HG03025 (cell line): ENCODE data around the gene GTF2A1L.
"Not testable (repeated sequence)": the region's sequence is repeated elsewhere in the genome, so short reads cannot be mapped to it uniquely, and the experiment has no call there.

Experiments
- ATAC-seq: cut with Tn5 transposase; IDR thresholded peaks from one replicate; pipeline ENCODE4 v1.9.1; 2021; ENCODE audit warnings: mild to moderate bottlenecking, moderate library complexity; ENCODE audit not compliant: unreplicated experiment, low FRiP score

Gene GTF2A1L

DNA sequence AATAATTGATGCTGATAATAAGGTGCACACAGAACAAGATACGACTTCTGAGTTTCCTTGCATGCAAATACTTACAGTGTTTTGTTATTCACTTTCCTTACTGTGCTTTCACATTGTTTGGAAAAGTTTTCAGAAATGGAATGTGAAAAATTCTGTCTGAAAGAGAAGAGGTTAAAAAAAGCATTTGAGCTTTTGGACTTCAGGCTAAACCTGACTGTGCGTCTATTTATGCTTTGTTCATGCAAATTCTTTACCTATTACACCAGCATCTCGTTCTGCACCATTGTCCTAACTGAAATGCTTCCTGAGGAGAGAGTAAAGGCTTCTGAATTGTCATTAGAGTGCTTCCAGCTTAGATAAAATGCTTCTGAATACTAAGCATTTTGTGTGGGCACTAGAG lies 76.5 kb downstream of the GTF2A1L start:
- ATAC-seq, result no peak

GRCh38 chr2:48695991-48696390 lies 78.3 kb downstream of the GTF2A1L start:
- no peak for ATAC-seq

DNA sequence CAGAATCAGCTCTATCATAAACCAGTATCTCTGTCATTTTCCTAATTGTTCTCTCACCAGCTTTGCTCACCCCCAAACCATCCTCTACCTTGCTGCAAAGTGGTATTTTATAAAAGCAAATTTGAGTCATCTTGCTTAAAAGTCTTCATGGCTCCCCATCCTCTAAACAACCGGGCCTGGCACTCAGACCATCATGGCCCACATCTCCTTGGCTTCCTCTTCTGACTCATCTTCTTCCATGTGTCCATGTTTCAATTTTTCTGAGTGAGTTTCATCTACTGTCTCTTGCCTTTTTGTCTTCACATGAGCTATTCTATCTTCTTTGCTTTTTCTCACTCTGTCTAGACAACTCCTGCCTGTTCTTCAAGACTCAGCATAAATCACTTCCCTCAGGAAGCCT lies 79.2 kb downstream of the GTF2A1L start:
- no peak for ATAC-seq

DNA sequence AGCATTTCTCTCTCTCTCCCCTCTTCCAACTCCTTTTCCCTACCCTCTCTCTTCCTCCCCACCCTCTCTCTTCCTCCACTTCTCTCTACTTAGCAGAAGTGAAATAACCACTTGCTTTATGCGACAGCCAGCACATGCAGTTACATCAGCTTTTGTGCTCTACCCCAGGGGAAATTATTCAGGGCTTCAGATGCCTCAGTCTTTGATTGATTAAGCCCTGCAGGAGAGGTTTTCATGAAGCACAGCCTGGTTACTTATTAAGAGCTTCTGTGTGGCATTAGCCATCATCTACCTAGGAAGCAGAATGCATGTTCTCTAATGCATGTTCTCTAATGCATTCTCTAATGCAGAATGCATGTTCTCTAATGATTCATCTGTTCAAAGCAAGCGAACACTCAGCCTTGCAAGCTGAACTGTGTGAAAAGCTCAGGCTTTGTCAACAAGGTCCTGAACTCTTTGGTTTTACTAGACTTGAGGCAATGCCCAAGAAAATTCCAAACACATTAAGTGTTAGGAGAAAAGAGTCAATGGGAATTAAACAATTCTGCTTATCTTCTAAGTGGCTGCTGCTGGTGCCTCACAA lies 81.8 kb downstream of the GTF2A1L start:
- ATAC-seq, result no peak

- not testable (repeated sequence) for ATAC-seq
These were observed 86.0 kb downstream of the GTF2A1L start for GRCh38 chr2:48703621-48704020.

- no peak for ATAC-seq
These were observed 89.8 kb downstream of the GTF2A1L start for GRCh38 chr2:48707466-48707865.

DNA sequence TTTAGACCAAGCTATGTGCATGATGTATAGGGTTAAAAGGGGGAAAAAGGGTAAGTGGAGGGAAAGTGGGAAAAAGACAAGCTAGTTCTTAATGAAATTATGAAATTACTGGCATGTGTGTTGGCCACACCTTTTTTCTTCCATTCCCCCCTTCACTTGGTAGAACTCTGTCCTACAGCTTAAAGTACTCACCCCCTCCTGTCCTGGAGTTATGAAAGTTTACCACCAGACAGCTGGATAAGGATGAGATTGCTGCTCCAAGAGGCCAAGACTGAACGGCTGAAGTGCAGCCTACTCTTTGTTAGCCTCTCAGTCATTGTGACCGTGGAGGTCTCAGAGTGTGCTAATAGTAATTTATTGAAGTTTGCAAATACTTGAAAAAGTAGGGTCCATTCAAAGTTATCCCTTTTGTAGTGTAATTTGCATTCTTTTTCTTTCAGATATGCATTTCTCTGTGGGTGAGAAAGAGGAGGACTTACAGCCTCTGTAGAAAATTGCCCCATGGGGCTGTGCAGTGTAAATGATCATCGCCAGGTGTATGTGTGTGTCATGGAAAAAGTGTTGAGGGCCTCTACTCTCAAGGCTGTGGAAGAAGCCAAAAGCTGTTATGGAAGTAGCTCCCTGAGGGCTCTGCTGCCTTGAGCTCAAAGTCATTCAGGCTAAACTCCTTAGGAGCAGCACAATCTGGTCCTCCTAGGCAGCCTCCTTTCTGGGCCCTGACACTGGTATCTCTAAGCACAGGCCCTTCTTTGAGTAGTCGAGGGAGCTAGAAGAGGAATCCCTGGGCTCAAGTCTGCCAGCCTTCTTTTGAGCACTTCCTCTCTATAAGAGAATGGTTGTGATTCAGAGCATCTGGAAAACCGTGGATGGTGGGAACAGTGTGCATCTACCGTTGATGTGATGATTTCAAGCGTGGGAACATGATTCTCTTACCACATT lies 91.7 kb downstream of the GTF2A1L start:
- no peak for ATAC-seq

GRCh38 chr2:48711343-48711742 lies 93.7 kb downstream of the GTF2A1L start:
- no peak for ATAC-seq

- ATAC-seq, result no peak
These were observed 94.5 kb downstream of the GTF2A1L start for GRCh38 chr2:48712151-48712550.

DNA sequence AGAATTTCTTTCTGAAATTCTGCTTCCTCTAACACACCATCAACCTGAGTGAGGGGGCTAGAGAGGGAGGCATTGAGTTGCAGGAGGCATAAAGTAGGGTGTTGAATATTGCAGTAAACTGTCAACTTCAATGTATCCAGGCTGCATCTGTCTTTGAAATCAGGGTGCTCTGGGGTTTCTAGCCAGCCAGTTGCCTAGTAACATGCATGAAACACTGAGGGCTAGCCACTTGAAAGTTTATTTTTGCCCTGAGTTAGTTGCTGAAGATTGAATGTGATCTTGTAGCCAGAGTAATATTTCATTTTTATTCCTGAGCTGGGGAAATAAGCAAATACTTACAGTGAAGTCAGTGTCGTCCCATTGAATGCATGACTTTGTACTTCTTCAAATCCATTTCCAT lies 96.0 kb downstream of the GTF2A1L start:
- no peak for ATAC-seq

GRCh38 chr2:48714245-48714644 lies 96.6 kb downstream of the GTF2A1L start:
- ATAC-seq, result no peak

DNA sequence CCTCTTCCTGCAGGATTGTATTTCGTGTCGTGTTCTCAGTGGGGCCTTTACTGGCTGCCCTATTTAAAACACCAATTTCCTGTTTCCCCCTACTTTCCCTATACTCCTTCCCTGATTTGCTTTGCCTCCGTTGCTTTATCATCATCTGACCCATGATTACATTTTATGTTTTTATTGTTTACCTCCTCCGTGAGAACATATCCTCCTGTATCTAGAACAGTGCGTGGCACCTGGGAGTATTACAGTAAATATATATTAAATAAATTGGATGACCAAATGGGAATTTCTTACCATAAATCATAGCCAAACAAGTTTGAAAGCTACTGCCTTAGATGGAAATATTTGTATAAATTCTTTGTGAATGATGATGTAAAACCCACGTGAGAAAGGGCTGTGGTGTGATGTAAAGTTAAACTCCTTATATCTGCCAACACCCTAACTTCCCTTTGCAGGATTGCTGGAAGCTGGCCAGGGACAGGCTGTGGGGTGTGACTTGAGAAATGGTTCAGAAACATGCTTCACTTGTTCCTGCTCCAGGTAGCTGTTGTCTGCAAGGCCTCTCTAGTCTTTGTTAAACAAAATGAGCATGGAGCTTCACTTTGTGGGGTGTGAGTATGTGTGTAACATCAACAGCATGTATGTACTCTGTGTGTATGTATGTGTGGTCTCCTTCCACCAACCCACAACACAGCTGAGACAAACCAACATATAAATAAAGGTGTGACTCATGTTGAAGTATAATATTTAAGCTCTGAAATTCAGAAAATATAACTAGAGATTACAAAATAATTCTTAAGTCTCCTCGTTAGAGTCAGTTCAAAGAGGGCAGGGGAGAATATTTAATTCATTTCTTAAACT lies 97.6 kb downstream of the GTF2A1L start:
- no peak for ATAC-seq

DNA sequence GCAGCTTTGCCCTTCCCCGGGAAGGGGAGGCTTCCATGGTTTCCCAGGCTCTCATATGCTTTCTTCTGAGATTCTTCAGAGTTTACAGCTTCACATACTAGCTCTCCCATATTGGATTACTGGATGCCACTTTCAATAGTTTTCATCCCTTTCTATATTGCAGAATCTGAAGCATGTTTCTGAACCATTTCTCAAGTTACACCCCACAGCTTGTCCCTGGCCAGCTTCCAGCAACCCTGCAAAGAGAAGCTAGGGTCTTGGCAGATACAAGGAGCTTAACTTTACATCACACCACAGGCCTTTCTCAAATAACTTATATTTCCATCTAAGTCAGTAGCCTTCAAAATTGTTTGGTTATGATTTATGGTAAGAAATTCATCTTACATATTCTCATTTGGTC lies 98.3 kb downstream of the GTF2A1L start:
- ATAC-seq, result no peak

- ATAC-seq, result no peak
These were observed 100.2 kb downstream of the GTF2A1L start for GRCh38 chr2:48717846-48718245.

- no peak for ATAC-seq
These were observed 102.0 kb downstream of the GTF2A1L start for GRCh38 chr2:48719480-48720177.

GRCh38 chr2:48721158-48721557 lies 103.5 kb downstream of the GTF2A1L start:
- ATAC-seq, result no peak

DNA sequence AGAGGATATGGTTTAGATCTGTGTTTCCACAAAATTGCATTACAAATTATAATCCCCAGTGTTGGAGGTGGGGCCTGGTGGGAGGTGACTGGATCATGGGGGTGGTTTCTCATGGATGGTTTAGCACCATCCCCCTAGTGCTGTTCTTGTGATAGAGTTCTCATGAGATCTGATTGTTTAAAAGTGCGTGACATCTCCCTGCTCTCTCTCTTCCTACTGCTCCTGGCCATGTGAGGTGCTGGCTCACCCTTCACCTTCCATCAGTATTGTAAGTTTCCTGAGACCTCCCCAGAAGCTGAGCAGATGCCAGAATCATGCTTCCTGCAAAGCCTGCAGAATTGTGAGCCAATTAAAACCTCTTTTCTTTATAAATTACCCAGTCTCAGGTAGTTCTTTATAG lies 104.7 kb downstream of the GTF2A1L start:
- no peak for ATAC-seq

DNA sequence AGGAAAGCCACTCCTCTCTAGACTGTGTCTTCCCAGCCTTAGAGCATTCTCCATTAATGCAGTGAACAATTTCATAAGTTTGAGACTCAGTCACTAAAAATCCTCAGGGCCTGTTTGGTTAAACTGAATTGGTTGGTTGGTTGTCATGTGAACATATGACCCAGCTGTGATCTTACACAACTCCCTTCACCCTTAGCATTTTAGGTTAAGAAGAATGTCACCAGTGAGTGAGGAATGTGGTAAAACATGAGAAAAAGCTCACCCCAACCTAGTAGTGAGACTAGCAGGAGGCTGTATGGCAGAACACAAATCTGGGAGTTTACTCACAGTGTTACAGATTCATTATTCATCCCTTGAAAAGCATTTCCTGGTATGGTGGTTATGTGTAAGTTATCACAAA lies 105.5 kb downstream of the GTF2A1L start:
- no peak for ATAC-seq

GRCh38 chr2:48724278-48724677 lies 106.6 kb downstream of the GTF2A1L start:
- ATAC-seq, result no peak

GRCh38 chr2:48725696-48726494 lies 108.2 kb downstream of the GTF2A1L start:
- no peak for ATAC-seq
